NOMO-1 (cell line): ENCODE measurements around the gene PHF20.
"Not testable (repeated sequence)": the region's sequence is repeated elsewhere in the genome, so short reads cannot be mapped to it uniquely, and the experiment has no call there.

ENCODE experiments used
- DNase-seq, 2 experiments: peaks; one replicate each; lab custom pipeline; 2025; ENCODE audit not compliant: unreplicated experiment in 2 of 2; lab: John Stamatoyannopoulos, UW

Gene PHF20

DNA sequence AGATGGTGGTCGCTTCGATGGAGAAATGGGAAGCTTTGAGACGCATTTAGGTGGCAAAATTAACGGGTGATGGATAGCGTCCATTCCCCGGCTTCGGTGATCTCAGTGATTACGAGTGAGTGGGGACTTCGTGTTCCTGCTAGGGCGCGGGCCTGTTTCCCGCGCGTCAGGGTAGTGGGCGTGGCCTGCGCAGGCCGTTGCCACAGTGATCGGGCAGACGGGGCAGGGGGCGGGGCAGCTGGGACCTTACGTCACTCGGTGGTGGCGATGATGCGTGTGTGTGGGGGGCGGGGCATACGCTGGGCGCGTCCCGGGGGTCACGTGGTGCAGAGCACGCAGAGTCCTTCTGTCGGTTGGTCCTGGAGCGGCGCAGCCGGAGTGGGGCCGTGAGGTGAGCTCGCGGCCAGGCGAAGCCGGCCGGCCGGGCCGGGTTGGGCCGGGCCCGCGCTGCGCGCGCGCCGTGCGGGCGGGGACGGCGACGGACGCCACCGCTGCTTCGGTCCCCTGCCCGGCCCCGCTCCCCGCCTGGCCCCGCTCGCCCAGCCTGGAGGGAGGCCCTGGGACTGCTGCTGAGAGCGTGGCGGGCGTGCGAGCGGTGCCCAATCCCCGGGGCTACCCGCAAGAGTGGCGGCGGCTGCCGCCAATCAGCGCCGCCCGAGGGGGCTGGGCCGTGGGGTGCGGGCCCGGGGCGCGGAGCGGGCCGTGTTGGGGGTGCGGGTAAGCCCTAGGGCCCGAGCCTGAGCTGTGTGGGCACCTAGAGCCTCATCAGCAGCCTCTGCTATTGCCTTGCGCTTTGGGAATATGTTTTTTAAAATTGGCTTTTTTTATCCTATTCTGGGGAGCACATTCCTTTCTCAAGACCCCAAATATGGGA lies at the start of gene PHF20:
TSS of gene PHF20 (plus strand) at position 327 of the 874 bp plus-strand sequence. CDS start 29,508 bp downstream, outside the sequence.
- peak; percentile 89 to 93 for DNase-seq

DNA sequence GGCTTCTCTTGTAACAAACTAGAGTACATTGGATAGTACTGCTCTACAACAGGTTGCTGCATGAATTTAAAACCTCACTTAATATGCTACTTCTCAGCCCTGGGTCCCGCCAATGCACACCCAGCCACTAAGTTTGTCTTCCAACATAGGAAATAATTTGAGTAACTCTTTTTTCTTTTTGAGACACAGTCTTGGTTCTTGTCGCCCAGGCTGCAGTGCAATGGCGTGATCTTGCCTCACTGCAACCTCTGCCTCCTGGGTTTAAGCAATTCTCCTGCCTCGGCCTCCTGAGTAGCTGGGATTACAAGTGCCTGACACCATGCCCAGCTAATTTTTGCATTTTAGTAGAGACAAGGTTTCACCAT lies 48.6 kb upstream of the PHF20 start:
- DNase-seq: not testable (repeated sequence)

DNA sequence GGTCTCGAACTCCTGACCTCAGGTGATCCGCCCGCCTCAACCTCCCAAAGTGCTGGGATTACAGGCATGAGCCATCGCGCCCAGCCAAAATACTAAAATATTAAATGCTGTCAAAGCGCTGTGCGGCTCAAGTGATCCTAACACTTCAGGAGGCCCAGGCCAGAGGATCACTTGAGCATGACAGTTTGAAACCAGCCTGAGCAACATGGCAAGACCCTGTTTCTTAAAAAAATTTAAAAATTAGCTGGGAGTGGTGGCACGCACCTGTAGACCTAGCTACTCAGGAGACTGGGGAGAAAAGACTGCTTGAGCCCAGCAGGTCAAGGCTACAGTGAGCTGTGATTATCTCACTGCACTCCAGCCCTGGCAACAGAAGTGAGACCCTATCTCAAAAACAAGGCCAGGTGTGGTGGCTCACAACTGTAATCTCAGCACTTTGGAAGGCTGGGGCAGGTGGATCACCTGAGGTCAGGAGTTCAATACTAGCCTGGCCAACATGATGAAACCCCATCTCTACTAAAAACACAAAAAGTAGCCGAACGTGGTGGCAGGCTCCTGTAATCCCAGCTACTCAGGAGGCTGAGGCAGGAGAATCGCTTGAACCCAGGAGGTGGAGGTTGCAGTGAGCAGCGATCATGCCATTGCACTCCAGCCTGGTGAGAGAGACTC lies 48.0 kb upstream of the PHF20 start:
- DNase-seq: not testable (repeated sequence)

DNA sequence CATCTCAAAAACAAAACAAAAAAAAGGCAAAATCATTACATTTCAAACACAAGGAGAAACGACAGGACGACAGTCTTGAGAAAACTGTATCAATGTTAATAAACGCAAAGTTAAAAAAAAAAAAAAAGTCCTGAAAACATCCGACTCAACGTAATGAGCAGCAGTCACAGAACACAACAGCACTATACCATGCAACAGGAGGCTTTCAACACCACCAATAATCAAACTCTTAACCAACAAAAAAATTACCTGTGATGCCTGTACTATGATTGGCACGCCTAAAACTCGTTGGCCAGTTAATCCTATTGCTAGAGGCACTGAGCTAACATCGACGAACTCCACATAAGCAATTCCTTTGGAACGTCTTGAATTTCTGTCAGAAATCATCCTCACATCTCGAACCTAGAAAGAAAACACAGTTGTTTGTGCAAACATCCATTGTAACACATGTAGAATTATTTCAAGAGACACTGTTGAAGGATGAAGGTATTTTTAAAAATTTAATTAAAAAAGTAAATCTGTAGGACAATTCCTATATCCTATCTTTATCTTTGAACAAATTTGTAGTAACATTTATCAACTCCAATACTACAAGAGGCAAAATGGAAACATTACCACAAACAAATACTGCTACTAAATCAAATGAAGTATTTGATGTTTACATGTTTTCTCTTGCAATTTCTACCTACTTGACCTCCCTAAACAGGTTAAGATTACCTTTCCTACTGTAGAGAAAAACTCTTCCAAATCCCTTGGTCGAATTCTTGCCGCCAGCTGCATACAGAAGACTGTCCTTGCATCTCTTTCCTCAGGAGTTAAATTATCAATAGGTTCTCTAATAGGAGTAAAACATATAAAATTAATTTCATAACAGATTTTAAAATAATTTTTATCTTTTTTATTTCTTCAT lies 47.2 kb upstream of the PHF20 start:
- no peak for DNase-seq

DNA sequence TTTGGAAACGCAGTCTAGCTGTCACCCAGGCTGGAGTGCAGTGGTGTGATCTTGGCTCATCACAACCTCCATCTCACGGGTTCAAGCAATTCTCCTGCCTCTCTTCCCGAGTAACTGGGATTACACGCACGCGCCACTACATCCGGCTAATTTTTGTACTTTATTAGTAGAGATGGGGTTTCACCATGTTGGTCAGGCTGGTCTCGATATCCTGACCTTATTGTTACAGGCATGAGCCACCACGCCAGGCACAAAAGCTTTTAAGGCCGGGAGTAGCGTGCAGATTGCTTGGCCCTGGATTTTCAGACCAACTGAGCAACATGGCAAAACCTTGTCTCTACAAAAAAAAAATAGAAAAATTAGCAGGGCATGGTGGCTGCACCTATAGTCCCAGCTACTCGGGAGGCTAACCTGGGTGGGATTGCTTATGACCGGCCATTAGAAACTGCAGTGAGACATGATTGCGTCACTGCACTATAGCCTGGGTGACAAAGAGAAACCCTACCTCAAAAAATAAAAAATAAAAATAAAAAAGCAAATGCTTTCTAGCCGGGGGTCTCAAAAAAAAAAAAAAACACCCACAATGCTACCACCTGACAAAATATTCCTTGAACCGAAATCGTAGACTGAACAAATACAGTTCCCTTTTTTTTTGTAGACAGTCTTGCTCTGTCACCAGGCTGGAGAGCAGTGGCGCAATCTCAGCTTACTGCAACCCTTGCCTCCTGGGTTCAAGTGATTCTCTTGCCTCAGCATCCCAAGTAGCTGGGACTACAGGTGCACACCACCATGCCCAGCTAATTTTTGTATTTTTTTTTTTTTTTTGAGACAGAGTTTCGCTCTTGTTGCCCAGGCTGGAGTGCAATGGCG lies 44.7 kb upstream of the PHF20 start:
- DNase-seq: peak; percentile 21 to 43

DNA sequence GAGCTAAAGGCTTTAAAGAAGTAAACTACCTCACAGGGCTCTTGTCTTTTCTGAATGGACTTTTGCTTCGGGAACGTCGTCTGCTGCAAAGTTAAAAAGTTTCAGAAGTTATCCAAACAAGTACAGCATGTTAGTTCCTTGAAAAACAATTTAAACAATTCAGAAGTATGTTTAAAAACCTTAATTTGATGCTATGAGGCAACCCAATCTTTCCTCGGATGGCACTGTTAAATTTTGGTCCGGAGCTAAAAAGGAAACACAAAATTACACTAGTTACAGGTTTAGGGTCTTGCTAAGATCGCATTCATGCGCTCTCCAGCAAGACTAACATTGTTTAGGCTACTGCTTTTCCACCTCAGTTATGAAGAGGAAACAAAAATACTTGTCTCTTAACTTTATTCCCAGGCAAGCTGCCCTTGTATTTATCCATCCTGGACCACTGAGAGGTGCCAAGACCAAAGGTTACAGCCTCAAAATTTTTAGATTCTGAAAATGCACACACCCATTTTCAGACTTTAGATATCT lies 42.5 kb upstream of the PHF20 start:
- DNase-seq: no peak

DNA sequence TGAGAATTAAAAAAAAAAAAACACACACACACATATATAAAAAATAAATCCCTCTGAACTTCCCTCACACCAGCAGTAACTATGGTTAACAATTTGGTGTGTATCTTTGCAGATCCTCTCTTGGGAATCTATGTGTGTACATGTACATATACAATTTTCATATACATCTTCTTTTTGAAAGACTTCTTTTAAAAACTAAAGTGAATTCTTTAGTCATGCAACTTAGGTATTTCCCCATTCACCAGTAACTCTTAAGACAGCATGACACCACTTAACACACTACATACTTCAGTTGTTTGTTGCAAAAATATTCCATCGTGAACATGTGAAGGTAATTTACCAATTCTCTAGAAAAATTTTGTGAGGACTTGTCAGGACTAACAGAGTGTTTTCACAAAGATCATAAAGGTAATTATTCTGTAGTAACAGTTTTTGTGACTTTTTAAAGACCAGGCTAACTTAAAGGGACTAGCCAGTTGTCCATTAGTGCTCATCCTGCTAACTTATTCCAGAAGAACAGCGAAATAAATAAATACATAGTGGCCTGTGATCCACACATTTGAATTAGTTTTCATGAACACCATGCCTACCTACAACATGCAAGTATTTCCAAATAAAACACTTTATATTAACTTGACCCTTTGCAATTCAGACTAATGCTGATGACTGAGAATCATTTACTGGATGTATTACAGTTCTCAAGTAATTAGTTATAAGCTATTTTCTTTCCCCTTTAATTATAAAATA lies 41.8 kb upstream of the PHF20 start:
- no peak for DNase-seq

DNA sequence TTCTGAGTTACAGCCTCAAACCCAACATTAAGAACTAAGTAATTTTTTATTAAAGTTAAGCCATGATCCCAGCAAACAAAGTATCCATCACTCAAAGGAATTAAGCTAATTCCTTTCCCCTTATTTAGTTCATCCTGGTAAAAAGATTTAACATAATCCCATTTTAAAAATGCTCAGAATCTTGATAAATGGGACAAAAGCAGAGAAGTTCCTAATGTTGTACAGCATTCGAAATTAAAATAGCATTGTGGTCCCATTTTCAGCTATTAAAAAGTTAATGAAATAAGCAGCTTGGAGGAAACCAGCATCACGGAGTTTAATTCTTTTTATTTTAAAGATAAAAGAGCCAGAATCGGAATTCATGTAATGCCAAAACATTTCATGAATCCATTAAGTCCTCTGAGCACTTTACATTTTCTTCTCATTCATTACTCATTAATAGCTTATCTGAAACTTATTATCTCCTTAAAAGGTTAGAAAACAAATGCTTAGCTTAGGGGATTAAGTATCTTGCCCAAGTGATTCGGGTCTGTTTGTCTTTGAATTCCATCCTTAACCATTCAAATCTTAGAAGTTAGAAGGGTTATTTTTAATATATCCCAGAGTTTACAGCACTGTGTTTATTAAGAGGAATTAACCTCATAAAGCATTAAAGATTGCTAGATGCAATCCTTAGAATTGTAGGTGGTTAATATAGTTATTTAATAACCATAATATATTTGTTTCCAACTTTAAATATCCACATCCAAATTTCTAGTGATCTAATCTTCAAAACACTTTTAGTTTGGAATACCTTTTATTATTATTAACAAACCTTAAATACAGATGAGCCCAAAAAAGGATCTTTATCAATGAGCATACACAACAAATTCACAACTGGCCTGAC lies 41.0 kb upstream of the PHF20 start:
- DNase-seq: no peak

DNA sequence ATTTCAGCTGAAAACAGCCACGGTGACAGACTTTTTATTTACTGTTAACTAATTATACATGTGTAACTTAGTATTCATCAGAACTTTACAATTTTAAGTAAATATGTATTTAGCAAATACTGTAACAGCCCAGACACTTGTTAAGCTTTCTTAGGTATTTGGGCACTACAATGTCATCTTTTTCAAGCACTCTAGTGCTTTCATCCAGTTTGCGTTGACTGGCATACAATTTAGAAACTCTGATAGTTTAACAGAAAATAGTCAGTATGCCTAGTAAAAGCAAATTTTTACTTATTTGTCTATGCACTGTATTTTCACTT lies 40.4 kb upstream of the PHF20 start:
- DNase-seq: no peak

DNA sequence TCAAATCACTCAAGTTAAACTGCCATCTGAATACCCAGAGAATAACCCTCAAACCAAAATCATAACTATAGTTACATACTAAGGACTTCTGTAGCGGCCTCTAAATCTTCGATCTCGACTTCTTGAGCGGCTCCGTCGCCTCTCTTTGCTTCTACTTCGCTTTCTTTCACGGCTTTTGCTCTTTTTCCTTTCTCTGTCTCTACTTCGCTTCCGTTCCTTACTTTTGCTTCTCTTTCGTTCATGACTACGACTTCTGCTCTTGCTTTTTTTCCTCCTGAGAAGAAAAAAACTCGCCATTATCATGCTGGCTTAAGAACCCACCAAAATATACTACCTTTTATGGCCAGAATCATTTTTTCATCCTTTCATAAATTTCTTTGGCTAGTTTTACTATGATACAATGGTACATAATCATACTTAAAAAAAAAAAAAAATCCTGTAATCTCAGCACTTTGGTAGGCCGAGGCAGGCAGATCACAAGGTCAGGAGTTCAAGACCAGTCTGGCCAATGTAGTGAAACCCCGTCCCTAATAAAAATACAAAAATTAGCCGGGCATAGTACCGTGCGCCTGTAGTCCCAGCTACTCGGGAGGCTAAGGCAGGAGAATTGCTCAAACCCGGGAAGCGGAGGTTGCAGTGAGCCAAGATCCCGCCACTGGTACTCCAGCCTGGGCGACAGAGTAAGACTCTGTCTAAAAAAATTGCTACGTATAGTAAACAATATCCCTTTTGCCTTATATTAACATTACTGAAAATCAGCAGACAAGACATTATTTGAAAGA lies 39.8 kb upstream of the PHF20 start:
- no peak for DNase-seq

DNA sequence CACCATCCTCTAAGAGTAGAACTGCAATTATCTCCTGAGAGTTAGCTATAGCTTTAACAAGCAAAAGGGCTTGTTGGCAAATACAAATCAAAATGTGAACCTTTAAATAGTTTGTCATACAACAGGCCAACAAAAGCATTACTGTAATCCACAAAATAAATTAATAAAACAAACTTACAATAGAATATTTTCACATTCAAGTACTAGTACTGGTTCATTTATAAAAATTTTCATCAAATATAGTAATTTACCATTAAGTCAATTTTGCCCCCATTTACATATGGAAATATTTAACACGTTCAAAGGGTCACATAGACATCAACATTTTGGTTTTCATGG lies 39.2 kb upstream of the PHF20 start:
- no peak for DNase-seq

DNA sequence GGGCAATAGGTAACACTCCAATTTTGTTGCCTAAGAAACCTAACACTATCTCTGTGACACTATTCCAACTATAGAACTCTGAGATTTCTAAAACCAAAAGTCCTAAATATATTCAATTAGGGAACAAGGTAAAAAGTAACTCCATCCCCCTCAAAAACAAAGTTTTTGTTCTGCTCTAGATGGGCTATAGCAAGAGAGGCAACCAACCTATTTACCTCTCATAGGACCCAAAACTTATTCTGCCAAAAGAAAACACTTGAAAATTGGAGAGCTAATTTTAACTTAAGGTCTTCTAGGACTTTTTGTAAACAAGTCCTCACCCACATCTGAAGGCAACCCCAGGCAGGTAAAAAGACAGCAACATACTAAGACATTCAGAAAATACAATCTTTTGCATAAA lies 37.4 kb upstream of the PHF20 start:
- no peak for DNase-seq

DNA sequence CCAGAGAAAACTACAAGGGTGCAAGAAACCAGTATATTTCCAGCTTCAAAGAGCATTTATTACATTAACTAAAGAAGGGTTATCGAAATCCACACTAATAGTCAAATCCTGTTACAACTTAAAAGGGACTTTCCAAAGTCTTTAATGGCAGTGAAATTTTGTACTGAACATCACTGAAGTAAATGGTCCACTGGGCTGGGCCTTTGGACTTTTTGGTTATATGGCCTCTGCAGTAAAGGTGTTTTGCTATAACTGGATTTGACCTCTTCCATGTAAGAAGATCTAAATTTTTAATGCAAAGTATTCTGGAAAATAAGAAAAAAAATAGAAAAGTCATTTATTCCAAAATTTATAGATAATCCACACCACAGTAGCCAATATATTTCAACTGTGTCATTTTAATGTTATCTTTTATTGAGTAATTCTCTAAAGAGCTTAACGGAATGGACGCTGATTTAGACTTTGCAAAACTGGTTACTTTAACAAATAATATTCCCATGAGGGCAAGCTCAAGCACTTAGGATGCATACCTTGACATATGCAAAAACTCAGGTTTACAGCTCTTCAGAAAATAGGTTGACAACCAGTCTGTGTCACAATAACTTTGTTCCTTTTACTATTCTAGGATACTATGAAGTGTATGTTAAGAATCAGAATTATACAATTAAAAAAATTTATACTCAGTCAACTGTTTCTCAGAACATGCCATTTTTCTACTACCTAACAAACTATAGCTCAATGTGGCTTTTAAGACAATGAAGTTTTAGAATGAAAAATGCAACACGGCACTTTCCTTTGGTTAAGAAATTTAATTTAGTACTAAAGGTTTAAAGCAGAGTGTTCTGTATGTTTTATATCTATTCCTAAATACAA lies 36.8 kb upstream of the PHF20 start:
- no peak for DNase-seq

DNA sequence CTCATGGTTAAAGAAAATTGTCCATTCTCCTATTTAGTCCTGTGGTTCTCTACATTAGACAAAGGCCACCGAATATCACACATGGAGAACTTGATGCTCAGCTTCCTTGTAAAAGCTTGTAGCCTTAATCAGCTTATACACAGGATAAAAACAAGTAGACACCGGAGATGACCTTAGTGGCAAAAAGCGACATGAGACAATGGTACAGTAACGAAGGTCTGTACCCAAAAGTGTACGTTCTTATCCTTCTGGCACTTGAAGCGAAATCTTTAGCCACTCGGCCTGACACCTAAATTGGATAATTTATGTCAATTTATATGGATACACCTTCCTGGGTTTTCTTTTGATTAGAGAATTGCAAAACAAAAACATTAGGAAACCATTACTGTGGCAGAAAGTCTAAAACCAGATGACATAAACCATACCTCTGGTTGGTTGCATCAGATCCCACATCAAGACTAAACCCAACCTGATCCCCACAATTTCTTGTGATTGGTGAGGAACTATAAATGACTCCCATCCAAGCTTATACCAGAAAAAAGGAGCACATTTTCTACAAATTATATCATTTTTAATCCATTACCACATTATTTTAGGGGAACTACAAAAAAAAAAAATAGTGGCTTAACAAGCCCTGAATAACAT lies 35.9 kb upstream of the PHF20 start:
- no peak for DNase-seq

DNA sequence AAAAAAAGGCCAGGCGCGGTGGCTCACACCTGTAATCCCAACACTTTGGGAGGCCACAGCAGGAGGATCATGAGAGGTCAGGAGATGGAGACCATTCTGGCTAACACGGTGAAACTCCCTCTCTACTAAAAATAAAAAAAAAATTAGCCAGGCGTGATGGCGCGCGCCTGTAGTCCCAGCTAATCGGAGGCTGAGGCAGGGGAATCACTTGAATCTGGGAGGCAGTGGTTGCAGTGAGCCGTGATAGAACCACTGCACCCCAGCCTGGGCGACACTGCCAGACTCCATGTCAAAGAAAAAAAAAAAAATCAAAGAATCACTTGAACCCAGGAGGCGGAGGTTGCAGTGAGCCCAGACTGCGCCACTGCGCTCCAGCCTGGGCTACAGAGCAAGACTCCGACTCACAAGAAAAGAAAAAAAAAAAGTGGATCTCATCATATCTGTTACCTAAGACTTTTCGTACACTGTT lies 33.9 kb upstream of the PHF20 start:
- DNase-seq: no peak
